CD14-positive monocyte (primary cell): Measurements from ENCODE around the gene SMIM24. TPM values are rescaled to one million over a fixed set of nuclear protein-coding genes. Genes with fewer than 3 reads are reported as not detected.

Experiments
- DNase-seq, 3 donors: peaks; one replicate each; pipeline ENCODE4 v3.0.0-alpha.2; 2011 to 2022
- H2AFZ ChIP-seq: 2 replicates; pipeline ENCODE4 v1.6.0; 2012; ENCODE audit warnings: mild to moderate bottlenecking, low read depth, low read length, inconsistent platforms; ENCODE audit not compliant: insufficient read depth, poor library complexity, severe bottlenecking
- H3K27ac ChIP-seq, 2 donors: 1 replicate in 1 of 2; 2 replicates in 1 of 2; pipeline ENCODE4 v1.5.1; 2012 to 2013; ENCODE audit warnings: low read length in 2 of 2, control low read depth in 1 of 2, inconsistent platforms in 1 of 2, low read depth in 1 of 2, mild to moderate bottlenecking in 1 of 2
- H3K27me3 ChIP-seq, 2 donors: one replicate each; pipeline versions ENCODE4 v1.6.0 to v1.6.1; 2011 to 2013; ENCODE audit warnings: low read length in 2 of 2; ENCODE audit not compliant: control insufficient read depth in 2 of 2, insufficient read depth in 2 of 2
- H3K36me3 ChIP-seq, 2 donors: replicated peaks in 1 of 2; 1 replicate in 1 of 2; 2 replicates in 1 of 2; pipeline versions ENCODE4 v1.5.1 to v1.6.1; 2012 to 2013; ENCODE audit warnings: low read length in 2 of 2, control low read depth in 1 of 2, inconsistent platforms in 1 of 2, mild to moderate bottlenecking in 1 of 2; ENCODE audit not compliant: insufficient read depth in 2 of 2, control insufficient read depth in 1 of 2
- H3K4me1 ChIP-seq, 2 donors: 1 replicate in 1 of 2; 2 replicates in 1 of 2; pipeline versions ENCODE4 v1.5.1 to v1.6.1; 2012 to 2013; ENCODE audit warnings: low read length in 2 of 2, control low read depth in 1 of 2, inconsistent platforms in 1 of 2, mild to moderate bottlenecking in 1 of 2, moderate library complexity in 1 of 2; ENCODE audit not compliant: insufficient read depth in 2 of 2, control insufficient read depth in 1 of 2
- H3K4me2 ChIP-seq: replicated peaks from 2 replicates; pipeline ENCODE3; 2012; ENCODE audit warnings: low read length, moderate library complexity, mild to moderate bottlenecking; ENCODE audit not compliant: poor library complexity, severe bottlenecking; ENCODE audit errors: extremely low read depth
- H3K4me3 ChIP-seq, 3 experiments: fragments of 200-600 bp in 1 of 3; sonication (generic) in 1 of 3; replicated peaks in 1 of 3; 1 replicate in 2 of 3; 2 replicates in 1 of 3; pipeline ENCODE4 v1.5.1; 2011 to 2013; ENCODE audit warnings: low read length in 3 of 3, mild to moderate bottlenecking in 3 of 3, control low read depth in 2 of 3, low read depth in 2 of 3, inconsistent platforms in 1 of 3, moderate library complexity in 1 of 3
- H3K79me2 ChIP-seq: 2 replicates; pipeline ENCODE4 v1.6.0; 2012; ENCODE audit warnings: mild to moderate bottlenecking, control low read depth, inconsistent platforms, low read length, moderate library complexity; ENCODE audit not compliant: insufficient read depth
- H3K9ac ChIP-seq: 2 replicates; pipeline ENCODE4 v1.6.0; 2017; ENCODE audit warnings: low read length, mild to moderate bottlenecking; ENCODE audit not compliant: insufficient read depth, poor library complexity, severe bottlenecking
- H3K9me3 ChIP-seq, 2 donors: replicated peaks in 1 of 2; 1 replicate in 1 of 2; 2 replicates in 1 of 2; pipeline versions ENCODE4 v1.5.1 to v1.6.1; 2012 to 2013; ENCODE audit warnings: low read length in 2 of 2, control low read depth in 1 of 2; ENCODE audit not compliant: control insufficient read depth in 1 of 2, insufficient read depth in 1 of 2
- H4K20me1 ChIP-seq: 2 replicates; pipeline ENCODE4 v1.6.0; 2012; ENCODE audit warnings: mild to moderate bottlenecking, low read length, control low read depth, moderate library complexity; ENCODE audit not compliant: insufficient read depth
- H3K27ac Mint-ChIP-seq, 7 donors: one replicate each; pipeline ENCODE4 v1.8.0; 2020; ENCODE audit warnings: mild to moderate bottlenecking in 7 of 7, mixed read lengths in 7 of 7, moderate library complexity in 6 of 7, inconsistent platforms in 2 of 7
- H3K27me3 Mint-ChIP-seq, 3 donors: one replicate each; pipeline ENCODE4 v1.8.0; 2021 to 2022; ENCODE audit warnings: low read depth in 3 of 3, mild to moderate bottlenecking in 3 of 3, mixed read lengths in 3 of 3, moderate library complexity in 3 of 3, inconsistent platforms in 1 of 3
- H3K36me3 Mint-ChIP-seq, 2 donors: one replicate each; pipeline ENCODE4 v1.8.0; 2020; ENCODE audit warnings: mixed read lengths in 2 of 2, inconsistent platforms in 1 of 2, mild to moderate bottlenecking in 1 of 2
- H3K4me1 Mint-ChIP-seq: one replicate; pipeline ENCODE4 v1.8.0; 2020; ENCODE audit warnings: mild to moderate bottlenecking, mixed read lengths
- H3K4me3 Mint-ChIP-seq, 2 donors: one replicate each; pipeline ENCODE4 v1.8.0; 2020; ENCODE audit warnings: mild to moderate bottlenecking in 2 of 2, mixed read lengths in 2 of 2, moderate library complexity in 1 of 2
- H3K9me3 Mint-ChIP-seq, 7 donors: one replicate each; pipeline ENCODE4 v1.8.0; 2020 to 2022; ENCODE audit warnings: mixed read lengths in 7 of 7, mild to moderate bottlenecking in 6 of 7, moderate library complexity in 6 of 7, inconsistent platforms in 2 of 7
- CTCF ChIP-seq: fragments of 200-600 bp; IDR thresholded peaks from one replicate; pipeline ENCODE4 v1.8.0; 2022; ENCODE audit warnings: antibody characterized with exemption, mild to moderate bottlenecking
- WGBS: methylation state at CpG from one replicate; pipeline ENCODE4 v1.1.5; 2013; ENCODE audit warnings: missing lambda C conversion rate; ENCODE audit not compliant: insufficient coverage; 5-methylcytosine and 5-hydroxymethylcytosine counted together
- intact Hi-C, 2 donors: fragments of 100-400 bp; cut with micrococcal nuclease; formaldehyde crosslinking; loops; one replicate each; pipeline versions ENCODE4 v1.15.0 to v1.15.1; 2023
- polyA plus RNA-seq, 3 donors: library from polyadenylated mRNA; depleted of rRNA in 1 of 3; unstranded in 2 of 3; stranded (reverse) in 1 of 3; fragments of 300-500 nt in 2 of 3; fragments of >200 nt in 1 of 3; fragmentation: Illumina TruSeq in 2 of 3; gene quantifications; 1 replicate in 2 of 3; 2 replicates in 1 of 3; pipeline ENCODE4 v1.2.3, GENCODE V29; 2012 to 2021

The SMIM24 gene
- polyA plus RNA-seq, 3 donors: 0.30 TPM; not detected in 2

GRCh38 chr19:3441089-3441985 lies 39.0 kb downstream of the SMIM24 start:
- Mint-ChIP-seq H3K4me3 (no peak overlapping the region), H3K36me3 (peaks cover 33 to 74% of the 10 kb centered on the region in 2 donors), H3K27me3 (no peaks in the 10 kb centered on the region), H3K4me1 (peaks cover 3% of the 10 kb centered on the region), H3K27ac (peak overlapping the region in 2 of 7 donors; percentile 25 to 54), H3K9me3 (no peaks in the 10 kb centered on the region)
- intact Hi-C loops: no loop called here
- Histone ChIP-seq H4K20me1 (peaks cover 65% of the 10 kb centered on the region), H3K79me2 (peaks cover 55% of the 10 kb centered on the region), H3K4me1 (no peaks in the 10 kb centered on the region), H3K27me3 (no peaks in the 10 kb centered on the region), H3K27ac (no peak overlapping the region), H2AFZ (no peak overlapping the region), H3K4me3 (no peak overlapping the region), H3K9me3 (no peaks in the 10 kb centered on the region), H3K36me3 (peaks cover 64 to 81% of the 10 kb centered on the region in 2 donors), H3K4me2 (no peak overlapping the region), H3K9ac (no peak overlapping the region)
- 96% methylated on average over 22 of the region's 25 CpGs for WGBS
- no peak for DNase-seq
- no peak for TF ChIP-seq CTCF

GRCh38 chr19:3440082-3440481 lies 40.2 kb downstream of the SMIM24 start:
- peak; percentile 30 to 46 (median 30) for DNase-seq
- H3K4me2 ChIP-seq: no peak overlapping the region
- H3K9ac ChIP-seq: no peak overlapping the region
- TF ChIP-seq CTCF: peak; percentile 71
- H3K36me3 ChIP-seq: peaks cover 52 to 68% of the 10 kb centered on the region in 2 donors
- H4K20me1 ChIP-seq: peaks cover 59% of the 10 kb centered on the region
- H3K79me2 ChIP-seq: peaks cover 50% of the 10 kb centered on the region
- no peaks in the 10 kb centered on the region for H3K27me3 ChIP-seq
- Mint-ChIP-seq H3K9me3 (no peaks in the 10 kb centered on the region), H3K27me3 (no peaks in the 10 kb centered on the region), H3K36me3 (peaks cover 23 to 65% of the 10 kb centered on the region in 2 donors), H3K4me1 (peaks cover 8% of the 10 kb centered on the region), H3K27ac (peak overlapping the region in 1 of 7 donors; percentile 61), H3K4me3 (no peak overlapping the region)
- no peak overlapping the region for H2AFZ ChIP-seq
- WGBS: 72% methylated on average over 12 of the region's 13 CpGs
- H3K4me3 ChIP-seq: no peak overlapping the region
- no peaks in the 10 kb centered on the region for H3K9me3 ChIP-seq
- peaks cover 5 to 7% of the 10 kb centered on the region in 2 donors for H3K4me1 ChIP-seq
- H3K27ac ChIP-seq: no peak overlapping the region
- intact Hi-C loops: no loop called here
